Measurements from ENCODE around the gene HSPG2. TPM values are rescaled to one million over a fixed set of nuclear protein-coding genes. Genes with fewer than 3 reads are reported as not detected.

The HSPG2 gene
- total and polyA plus RNA-seq, 2 of the 13 experiments (the other 11 are each of a cell fraction or from before 2014, with no cell fraction given): 9.1 to 13.1 TPM

GRCh38 chr1:21922090-21923013 is 14.8 kb downstream of the HSPG2 start (continued):
- TF ChIP-seq ZNF563 (CRISPR knock-in tag; IDR thresholded peaks at IDR 0.05): no peak
- TF ChIP-seq CHCHD3 (CRISPR knock-in tag; IDR thresholded peaks at IDR 0.05): no peak
- TF ChIP-seq JUN (CRISPR knock-in tag; IDR thresholded peaks at IDR 0.05): no peak
- 0 out of 2 replicates have a peak, but pooled peaks have one; percentile 3 for TF ChIP-seq ZBTB34 (CRISPR knock-in tag; IDR thresholded peaks at IDR 0.05)
- TF ChIP-seq ARID5B (CRISPR knock-in tag; IDR thresholded peaks at IDR 0.05): peak; percentile 56
- TF ChIP-seq ZNF431 (CRISPR knock-in tag; IDR thresholded peaks at IDR 0.05; ENCODE audit: borderline replicate concordance, low read depth): no peak
- TF ChIP-seq SMC3 (IDR thresholded peaks at IDR 0.05; ENCODE audit: low read length): no peak
- no peak for TF ChIP-seq ZMAT3 (CRISPR knock-in tag; conservative IDR thresholded peaks at IDR 0.05)
- 0 out of 2 replicates have a peak, but pooled peaks have one; percentile 40 for TF ChIP-seq ZNF430 (CRISPR knock-in tag; IDR thresholded peaks at IDR 0.05)
- peak; percentile 92 for TF ChIP-seq ZEB1 (IDR thresholded peaks at IDR 0.05; ENCODE audit: insufficient replicate concordance, low read depth)
- TF ChIP-seq ZNF318 (CRISPR knock-in tag; IDR thresholded peaks at IDR 0.05): no peak
- 0 out of 2 replicates have a peak, but pooled peaks have one; percentile 31 for TF ChIP-seq ZNF224 (CRISPR knock-in tag; IDR thresholded peaks at IDR 0.05)
- TF ChIP-seq KLF6 (CRISPR knock-in tag; IDR thresholded peaks at IDR 0.05): no peak
- no peak for TF ChIP-seq MZF1 (CRISPR knock-in tag; IDR thresholded peaks at IDR 0.05; ENCODE audit: borderline replicate concordance)
